Pancreas (tissue), 10 donors: ENCODE results near the gene C5orf58. TPM values are rescaled to one million over a fixed set of nuclear protein-coding genes. Genes with fewer than 3 reads are reported as not detected.

Experiments
- ATAC-seq, 4 donors: fragments of 200-7000 bp; cut with Tn5 transposase; one replicate each; pipeline versions ENCODE4 v1.8.0 to v1.9.1; 2020; ENCODE audit warnings: mild to moderate bottlenecking in 4 of 4, moderate library complexity in 4 of 4
- DNase-seq, 6 donors: peaks; one replicate each; pipeline ENCODE4 v3.0.0-alpha.2; 2020
- FAIRE-seq: peaks from 2 replicates; lab custom pipeline; 2012; peaks lifted over from hg19 to GRCh38; lab: Jason Lieb, UNC
- H3K27ac ChIP-seq, 4 donors: fragments of 200-600 bp; sonication (generic); 1 replicate in 3 of 4; 2 replicates in 1 of 4; pipeline versions ENCODE4 v1.5.0 to v1.8.0; 2020
- H3K27me3 ChIP-seq, 4 donors: fragments of 200-600 bp; one replicate each; pipeline ENCODE4 v1.8.0; 2021
- H3K36me3 ChIP-seq, 3 donors: fragments of 200-600 bp; sonication (generic) in 1 of 3; one replicate each; pipeline versions ENCODE4 v1.5.0 to v1.8.0; 2020 to 2021
- H3K4me1 ChIP-seq, 3 donors: fragments of 200-600 bp; one replicate each; pipeline ENCODE4 v1.8.0; 2021
- H3K4me3 ChIP-seq, 4 donors: fragments of 200-600 bp; sonication (generic) in 2 of 4; one replicate each; pipeline versions ENCODE4 v1.5.0 to v1.8.0; 2020 to 2021
- H3K9me3 ChIP-seq, 4 donors: fragments of 200-600 bp; one replicate each; pipeline ENCODE4 v1.8.0; 2021
- CTCF ChIP-seq, 4 donors: fragments of 200-600 bp; sonication (generic) in 3 of 4; IDR thresholded peaks; one replicate each; pipeline versions ENCODE4 v1.5.0 to v1.8.0; 2021; ENCODE audit warnings: antibody characterized with exemption in 4 of 4
- WGBS, 2 donors: extraction: QIAGEN DNeasy Blood & Tissue Kit; methylation state at CpG; one replicate each; pipeline ENCODE4 v1.1.7; 2013; 5-methylcytosine and 5-hydroxymethylcytosine counted together
- intact Hi-C, 3 donors: fragments of 100-400 bp; cut with DNase I; formaldehyde crosslinking; loops; one replicate each; pipeline versions ENCODE4 v1.11.1 to v1.14.2; 2022
- polyA plus RNA-seq, 2 donors: library from polyadenylated mRNA; stranded (reverse); fragments of 200-250 nt; gene quantifications; one replicate each; pipeline ENCODE4 v1.2.3, GENCODE V29; 2013
- total RNA-seq, 6 donors: library from RNA; stranded (reverse); fragmentation: NEBNext Ultra II Directional in 4 of 6; extraction: Animal tissue kit (Norgen Biotek cat#: 25700) in 4 of 6; gene quantifications; one replicate each; pipeline versions ENCODE4 v1.2.1 to v1.2.4, GENCODE V29; 2021 to 2023
- donor health status: healthy with polysubstance abuse.
- donor health status: DM: no; HTN: no; CAD: no; lungs with moderate emphysema.
- donor health status: DM: no; HTN: no; CAD: no.
- donor health status: control.
- donor health status: control.
- donor health status: Bipolar disorder and iron deficiency.
- donor health status: DM: yes; HTN: yes; CAD: no.
- donor health status: DM: no; HTN: no; CAD: no.
- donor health status: DM: no; HTN: no; CAD: no.
- donor health status: DM: yes; HTN: yes; CAD: no.

The C5orf58 gene
- total and polyA plus RNA-seq, 8 donors: 0.21 TPM; not detected in 7

GRCh38 chr5:170216257-170216864 is 16.4 kb upstream of the C5orf58 start:
- DNase-seq: no peak
- Histone ChIP-seq H3K4me3 (no peak overlapping the region), H3K36me3 (no peaks in the 10 kb centered on the region), H3K4me1 (no peaks in the 10 kb centered on the region), H3K27ac (no peak overlapping the region), H3K9me3 (no peaks in the 10 kb centered on the region), H3K27me3 (no peaks in the 10 kb centered on the region)
- no peak for FAIRE-seq
- intact Hi-C loops: no loop called here
- no peak for TF ChIP-seq CTCF (IDR thresholded peaks at IDR 0.05)
- ATAC-seq: peak in 1 of 4 donors; percentile 46

DNA sequence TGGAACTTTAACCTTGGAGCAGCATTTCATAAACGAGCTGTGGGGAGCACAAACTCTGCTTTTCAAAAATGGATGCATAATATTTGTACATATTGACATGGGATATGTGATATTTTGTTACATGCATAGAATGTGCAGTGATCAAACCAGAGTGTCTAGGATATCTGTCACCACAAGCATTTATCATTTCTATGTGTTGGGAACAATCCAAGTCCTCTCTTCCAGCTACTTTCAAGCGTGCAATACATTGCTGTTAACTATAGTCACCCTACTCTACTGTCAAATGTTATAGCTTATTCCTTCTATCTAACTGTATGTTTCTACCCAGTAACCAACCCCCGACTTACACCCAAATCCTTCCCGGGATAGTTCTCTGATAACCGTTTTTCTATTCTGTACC is 15.0 kb upstream of the C5orf58 start:
- TF ChIP-seq CTCF (IDR thresholded peaks at IDR 0.05): no peak
- Histone ChIP-seq H3K36me3 (no peaks in the 10 kb centered on the region), H3K9me3 (no peaks in the 10 kb centered on the region), H3K27ac (no peak overlapping the region), H3K27me3 (no peaks in the 10 kb centered on the region), H3K4me1 (no peaks in the 10 kb centered on the region), H3K4me3 (no peak overlapping the region)
- ATAC-seq (no peak), DNase-seq (no peak), FAIRE-seq (no peak)
- intact Hi-C loops: no loop called here
- 62 to 67% methylated on average over 5 of the region's 5 CpGs for WGBS, 2 donors

DNA sequence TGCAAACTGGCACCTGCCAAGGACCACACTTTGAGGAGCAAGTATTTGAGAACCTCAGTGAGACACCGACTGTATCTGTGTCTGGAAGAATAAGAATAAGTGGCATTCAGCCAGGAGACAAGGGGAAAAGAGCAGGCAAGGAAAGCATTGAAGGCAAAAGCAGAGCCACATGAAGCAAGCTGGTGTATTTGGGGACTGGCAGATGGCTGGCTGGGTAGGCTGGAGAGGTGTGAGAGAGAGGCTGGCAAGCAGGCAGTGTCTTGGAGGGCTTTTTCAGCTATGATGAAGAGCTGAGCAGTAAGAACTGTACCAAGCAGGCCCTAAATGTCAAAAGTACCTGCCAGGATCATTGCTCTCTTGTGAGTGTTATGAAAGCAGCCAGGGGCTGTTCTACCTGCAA is 14.1 kb upstream of the C5orf58 start:
- ATAC-seq: no peak

GRCh38 chr5:170219615-170220014 is 13.2 kb upstream of the C5orf58 start:
- FAIRE-seq (no peak), DNase-seq (no peak), ATAC-seq (peak in 2 of 4 donors; percentile 39 to 45)
- WGBS, 2 donors: 72 to 83% methylated on average over 2 of the region's 2 CpGs
- Histone ChIP-seq H3K9me3 (no peaks in the 10 kb centered on the region), H3K4me1 (no peaks in the 10 kb centered on the region), H3K27me3 (no peaks in the 10 kb centered on the region), H3K27ac (no peak overlapping the region), H3K36me3 (no peaks in the 10 kb centered on the region), H3K4me3 (no peak overlapping the region)
- TF ChIP-seq CTCF (IDR thresholded peaks at IDR 0.05): no peak
- intact Hi-C loops: loop anchor here in 1 of 3 donors (10.0 kb wide), 1 partner anchor 205 kb away; no protein-coding TSS in a partner anchor

More for the DNA sequence above, 14.1 kb upstream of the C5orf58 start:
- intact Hi-C loops: no loop called here
- H3K4me3 ChIP-seq: no peak overlapping the region
- H3K36me3 ChIP-seq: no peaks in the 10 kb centered on the region
- WGBS, 2 donors: 39 to 40% methylated on average over 1 of the region's 1 CpG
- DNase-seq (no peak), FAIRE-seq (no peak)
- no peaks in the 10 kb centered on the region for H3K27me3 ChIP-seq
- TF ChIP-seq CTCF (IDR thresholded peaks at IDR 0.05): no peak
- H3K9me3 ChIP-seq: no peaks in the 10 kb centered on the region
- no peaks in the 10 kb centered on the region for H3K4me1 ChIP-seq
- no peak overlapping the region for H3K27ac ChIP-seq

DNA sequence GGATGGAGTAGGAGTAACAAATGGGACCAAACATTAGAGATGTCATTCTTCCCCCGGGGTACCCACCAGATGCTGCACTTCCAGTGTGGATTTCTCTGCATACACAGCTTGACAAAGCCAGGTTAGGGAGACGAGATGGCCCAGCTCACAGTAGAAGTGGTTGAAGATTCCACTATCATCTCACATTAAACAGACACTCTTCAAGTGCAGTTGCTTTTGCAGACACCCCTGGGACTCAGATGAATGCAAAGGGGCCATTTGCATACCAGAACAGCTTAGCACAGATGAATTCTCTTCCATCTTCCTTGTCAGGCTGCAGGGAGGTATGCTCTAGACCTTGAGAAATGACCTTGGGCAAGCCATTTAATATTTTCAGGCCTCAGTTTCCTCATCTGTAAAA is 12.6 kb upstream of the C5orf58 start:
- Histone ChIP-seq H3K27me3 (no peaks in the 10 kb centered on the region), H3K9me3 (no peaks in the 10 kb centered on the region), H3K36me3 (no peaks in the 10 kb centered on the region), H3K4me3 (no peak overlapping the region), H3K27ac (no peak overlapping the region), H3K4me1 (no peaks in the 10 kb centered on the region)
- 55 to 61% methylated on average over 2 of the region's 2 CpGs for WGBS, 2 donors
- intact Hi-C loops: loop anchor here in 1 of 3 donors (10.0 kb wide), 1 partner anchor 205 kb away; no protein-coding TSS in a partner anchor
- TF ChIP-seq CTCF (IDR thresholded peaks at IDR 0.05): no peak
- no peak for FAIRE-seq
- no peak for ATAC-seq
- no peak for DNase-seq
